NCI-H187 treated with DMSO at 0.1 percent for 48 hours (cell line): ENCODE data around the gene KIFC3.
"Not testable (repeated sequence)": the region's sequence is repeated elsewhere in the genome, so short reads cannot be mapped to it uniquely, and the experiment has no call there.

ENCODE experiments used
- DNase-seq: peaks from one replicate; lab custom pipeline; 2025; lab: John Stamatoyannopoulos, UW

KIFC3 gene

DNA sequence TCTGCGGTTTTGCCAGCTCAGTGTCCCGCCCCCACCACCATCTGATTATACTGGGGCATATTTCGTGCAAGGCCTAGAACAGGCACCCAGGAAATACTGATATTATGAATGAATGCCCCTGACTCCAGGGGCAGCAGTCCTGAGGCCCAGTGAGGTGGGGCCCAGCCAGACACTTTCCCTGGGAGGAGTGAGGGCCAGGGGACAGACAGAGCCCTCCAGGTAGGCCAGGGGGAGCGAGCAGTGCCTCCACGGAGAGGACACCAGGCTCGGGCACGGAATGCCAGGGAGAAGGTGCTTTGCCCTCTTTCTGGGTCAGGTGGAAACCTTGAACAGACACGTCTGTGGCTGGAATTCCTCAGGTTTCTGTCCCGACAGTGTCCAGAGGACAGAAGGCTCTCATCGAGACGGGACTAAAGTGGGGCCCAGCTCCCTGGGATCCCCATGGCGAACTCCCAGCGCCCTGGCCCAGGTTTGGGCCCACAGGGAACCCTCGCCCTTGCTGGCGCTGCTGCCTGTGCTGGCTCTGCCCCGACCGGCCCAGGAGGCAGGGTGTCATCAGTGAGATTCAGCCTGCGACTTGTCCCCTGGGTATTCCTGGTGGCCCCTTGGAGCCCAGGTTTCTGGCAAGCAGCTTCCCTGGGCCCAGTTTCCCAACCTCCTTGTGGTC, 62.4 kb downstream of the KIFC3 start:
- no peak for DNase-seq

DNA sequence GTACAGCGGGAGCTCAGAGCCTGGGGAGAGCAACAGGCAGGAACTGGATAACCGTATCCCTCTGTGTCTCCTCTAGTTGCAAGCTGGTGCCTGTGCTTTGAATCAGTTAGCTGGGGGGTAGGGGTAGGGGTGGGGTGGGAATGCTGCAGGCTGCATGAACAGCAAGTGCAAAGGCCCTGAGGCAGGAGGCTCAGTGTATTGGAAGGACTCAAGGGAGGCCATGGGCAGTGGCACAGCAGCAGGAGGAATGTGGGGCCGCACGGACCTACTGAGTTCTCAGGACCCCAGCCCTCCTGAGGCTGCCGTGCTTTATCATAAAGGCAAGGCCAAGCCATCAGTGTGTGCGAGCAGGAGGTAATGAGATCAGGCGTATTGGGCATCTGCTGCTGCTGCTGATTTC, 63.4 kb downstream of the KIFC3 start:
- no peak for DNase-seq

DNA sequence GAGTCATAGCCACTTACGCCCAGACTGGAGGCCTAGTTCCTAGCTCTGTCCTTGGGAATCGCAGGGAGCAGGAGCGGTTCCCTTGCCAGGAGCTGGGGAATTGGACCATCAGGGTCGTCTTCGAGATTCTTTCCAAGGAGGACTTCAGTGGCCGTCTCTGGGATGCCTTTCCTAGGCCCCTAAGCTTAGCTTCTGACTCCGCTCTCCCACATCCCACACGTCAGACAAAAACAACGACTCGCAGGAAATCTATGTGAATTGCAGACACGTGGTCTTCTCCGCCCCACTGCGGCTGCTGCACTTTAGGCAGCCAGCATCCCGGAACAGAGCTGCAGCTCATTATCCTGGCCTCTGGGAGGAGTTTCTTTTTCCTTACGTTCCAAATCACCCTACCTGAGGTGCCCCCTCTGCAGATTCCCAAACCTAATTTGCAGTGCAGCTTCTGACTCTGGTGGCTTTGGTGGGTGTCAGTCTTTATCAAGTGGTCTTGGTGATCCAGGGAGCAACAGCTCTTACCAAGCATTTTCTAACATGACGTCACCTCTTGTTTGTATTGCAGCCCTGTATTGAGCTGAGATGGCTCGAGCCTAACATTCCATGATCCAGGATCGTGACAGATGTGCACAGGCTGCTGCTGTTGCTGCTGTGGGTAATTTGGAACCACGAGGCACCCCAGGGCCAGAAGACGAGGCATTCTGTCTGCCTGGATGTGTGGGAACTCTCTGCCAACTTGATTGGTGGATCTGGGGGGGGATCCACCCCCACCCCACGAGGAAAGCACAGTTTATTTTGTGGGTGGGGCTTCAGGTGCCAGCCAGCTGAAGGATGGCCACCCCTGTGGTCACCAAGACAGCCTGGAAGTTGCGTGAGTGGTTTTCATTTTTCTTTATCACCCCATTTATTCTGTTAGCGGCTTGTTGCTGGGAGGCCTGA, 65.6 kb downstream of the KIFC3 start:
- DNase-seq, result no peak

DNA sequence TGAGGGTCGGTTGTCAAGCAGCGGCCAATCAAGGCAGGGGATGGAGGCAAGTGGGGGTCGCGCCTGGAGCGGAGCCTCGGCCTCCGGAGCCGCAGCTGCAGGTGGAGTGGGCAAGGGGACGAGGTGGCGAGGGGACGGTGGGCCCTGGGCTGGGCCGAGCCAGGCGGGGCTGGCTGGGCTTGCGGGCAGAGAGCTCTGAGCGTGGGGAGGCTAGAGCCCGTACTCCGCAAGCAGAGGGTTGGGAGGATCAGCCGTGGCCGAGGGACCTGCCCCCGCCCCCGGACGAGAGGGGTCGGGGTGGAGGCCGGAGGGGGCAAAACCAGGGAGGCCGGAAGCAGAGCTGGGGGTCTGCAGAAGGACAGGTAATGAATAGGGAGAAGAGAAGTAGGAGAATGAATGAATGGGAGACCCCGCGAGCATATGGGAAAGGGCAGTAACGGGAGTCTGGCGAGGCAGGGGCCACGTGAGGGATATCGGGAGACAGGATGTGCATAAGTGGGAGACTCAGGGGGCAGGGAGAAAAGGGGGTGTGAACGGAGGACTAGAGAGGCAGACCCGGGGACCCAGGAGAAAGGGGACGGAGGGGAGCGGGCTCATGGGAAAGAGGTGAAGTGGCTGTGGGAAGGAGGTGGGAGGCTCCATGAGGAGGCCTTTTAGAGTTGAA, 66.4 kb downstream of the KIFC3 start, which contains the start of gene KATNB1:
Gene KATNB1, plus strand, starts transcription at position 16 of the 664 bp plus-strand sequence. CDS start 1,474 bp downstream, outside the sequence.
- DNase-seq, result no peak

DNA sequence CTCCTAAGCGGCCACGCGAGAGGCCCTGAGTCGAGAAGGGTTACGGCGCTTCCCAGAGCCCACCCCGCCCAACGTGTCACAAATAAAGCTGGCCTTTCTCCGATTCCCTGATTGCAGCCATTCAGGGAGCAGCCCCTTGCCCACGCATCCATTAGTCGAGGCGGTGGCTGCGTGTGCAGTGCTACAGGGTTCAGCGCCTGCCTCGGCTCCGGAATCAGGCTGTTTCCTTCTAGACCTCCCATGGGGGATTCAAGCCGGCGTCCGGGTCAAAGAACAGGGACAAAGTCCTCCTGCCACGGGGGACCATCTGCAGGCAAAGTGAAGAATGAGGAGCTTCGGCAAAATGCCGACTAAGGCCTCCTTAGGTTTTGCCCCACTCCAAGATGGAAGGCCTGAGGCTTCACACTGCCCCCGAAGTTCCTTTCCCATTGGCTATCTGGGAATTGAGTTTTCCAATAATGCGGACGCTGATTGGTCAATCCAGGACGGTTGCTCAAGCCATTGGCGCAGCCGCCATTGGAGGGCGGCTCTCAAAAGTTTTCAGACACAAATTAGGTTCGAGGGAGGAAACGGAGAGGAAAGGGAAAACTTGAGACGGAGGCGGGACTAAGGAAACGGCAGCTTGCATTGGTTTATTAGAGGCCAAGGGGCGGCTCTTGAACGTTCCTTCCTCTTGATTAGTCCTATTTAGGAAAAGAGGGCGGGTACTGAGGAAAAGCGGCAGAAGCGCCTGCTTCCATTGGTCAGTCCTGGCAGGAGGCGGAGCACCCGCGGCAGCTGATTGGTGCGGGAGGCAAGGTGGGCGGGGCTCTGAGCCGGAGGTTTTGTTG, 67.2 kb downstream of the KIFC3 start:
- peak; percentile 94 for DNase-seq

DNA sequence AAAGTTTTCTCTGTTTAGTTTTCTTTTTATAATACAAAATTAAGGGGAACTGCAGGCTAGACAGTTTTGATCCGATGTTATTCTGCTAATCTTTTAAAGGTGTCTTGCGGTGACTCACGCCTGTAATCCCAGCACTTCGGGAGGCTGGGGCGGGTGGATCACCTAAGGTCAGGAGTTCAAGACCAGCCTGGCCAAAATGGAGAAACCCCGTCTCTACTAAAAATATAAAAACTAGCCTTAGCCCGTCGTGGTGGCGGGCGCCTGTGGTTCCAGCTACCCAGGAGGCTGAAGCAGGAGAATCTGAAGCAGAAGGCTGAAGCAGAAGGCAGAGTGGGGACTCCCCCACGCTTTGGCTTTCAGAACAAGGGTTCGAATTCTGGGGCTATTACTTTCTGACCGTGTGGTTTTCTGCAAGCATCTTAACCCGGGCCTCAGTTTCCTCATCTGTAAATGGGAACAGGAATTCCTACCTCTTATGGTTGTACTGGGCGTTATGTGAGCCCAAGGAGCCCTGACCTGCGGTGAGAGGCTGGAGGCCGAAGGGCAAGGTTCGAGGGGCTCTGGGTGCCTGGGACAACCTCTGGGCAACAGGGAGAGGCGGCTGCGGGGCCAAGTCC, 67.9 kb downstream of the KIFC3 start:
- DNase-seq, result no peak

DNA sequence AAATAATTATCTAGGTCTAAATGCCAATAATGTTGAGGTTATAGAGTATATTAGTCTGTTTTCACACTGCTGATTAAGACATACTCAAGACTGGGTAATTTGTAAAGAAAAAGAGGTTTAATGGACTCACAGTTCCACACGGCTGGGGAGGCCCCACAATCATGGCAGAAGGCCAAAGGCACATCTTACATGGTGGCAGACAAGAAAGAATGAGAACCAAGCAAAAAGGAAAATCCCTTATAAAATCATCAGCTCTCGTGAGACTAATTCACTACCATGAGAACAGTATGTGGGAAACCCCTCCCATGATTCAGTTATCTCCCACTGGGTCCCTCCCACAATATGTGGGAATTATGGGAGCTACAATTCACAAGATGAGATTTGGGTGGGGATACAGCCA, 69.6 kb downstream of the KIFC3 start:
- no peak for DNase-seq

DNA sequence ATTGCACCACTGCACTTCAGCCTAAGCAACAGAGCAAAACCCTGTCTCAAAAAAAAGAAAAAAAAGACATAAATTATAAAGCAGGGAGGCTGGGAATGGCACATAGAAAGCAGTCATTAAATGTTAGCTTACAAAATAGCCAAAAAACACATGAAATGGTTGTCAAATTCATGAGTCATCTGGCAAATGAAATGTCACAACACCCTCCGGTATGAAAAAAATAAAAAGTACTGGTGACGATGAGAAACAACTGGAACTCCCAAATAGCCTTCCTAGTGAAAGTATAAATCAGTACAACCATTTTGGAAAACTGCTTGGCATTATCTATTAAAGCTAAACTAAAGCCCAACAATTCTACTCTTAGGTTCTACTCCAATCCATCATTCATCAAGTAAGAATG, 70.3 kb downstream of the KIFC3 start:
- no peak for DNase-seq

DNA sequence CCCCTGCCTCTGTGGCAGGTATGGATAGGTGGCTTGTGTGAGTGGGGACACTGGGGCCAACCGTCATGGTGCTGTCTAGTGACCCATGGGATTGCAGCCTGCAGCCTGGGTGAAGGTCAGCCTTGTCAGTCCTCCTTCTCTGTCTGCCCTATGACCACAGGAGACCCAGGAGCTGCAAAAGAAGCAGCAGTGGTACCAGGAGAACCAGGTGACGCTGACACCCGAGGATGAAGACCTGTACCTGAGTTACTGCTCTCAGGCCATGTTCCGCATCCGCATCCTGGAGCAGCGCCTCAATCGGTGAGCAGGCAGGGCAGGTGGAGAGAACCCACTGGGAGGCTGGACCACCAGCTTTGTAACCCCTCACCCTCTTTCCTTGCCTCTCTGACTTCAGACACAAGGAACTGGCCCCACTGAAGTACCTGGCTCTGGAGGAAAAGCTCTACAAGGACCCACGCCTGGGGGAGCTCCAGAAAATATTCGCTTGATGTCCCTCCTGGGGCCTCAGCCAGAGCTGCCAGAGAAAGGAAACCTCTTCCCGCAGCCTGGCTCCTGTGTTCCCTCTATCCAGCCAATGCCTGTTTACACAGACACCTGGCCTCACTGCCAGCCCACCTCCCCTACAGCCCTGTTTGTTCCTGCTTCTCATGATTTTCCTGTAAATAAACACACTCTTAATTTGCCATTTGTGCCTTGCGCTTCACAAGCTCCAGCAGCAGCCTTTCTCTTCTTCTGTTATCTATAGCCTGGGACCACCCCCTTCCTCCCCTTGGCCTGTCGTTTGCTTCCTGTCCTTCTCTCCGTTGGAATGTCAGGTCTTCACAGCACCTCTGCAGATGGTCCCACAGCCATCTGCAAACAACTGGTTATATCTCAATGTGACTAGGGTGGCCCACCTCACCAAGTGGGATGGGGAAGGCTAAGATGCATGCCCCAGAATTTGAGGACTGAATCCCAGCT, 71.2 kb downstream of the KIFC3 start:
- no peak for DNase-seq

DNA sequence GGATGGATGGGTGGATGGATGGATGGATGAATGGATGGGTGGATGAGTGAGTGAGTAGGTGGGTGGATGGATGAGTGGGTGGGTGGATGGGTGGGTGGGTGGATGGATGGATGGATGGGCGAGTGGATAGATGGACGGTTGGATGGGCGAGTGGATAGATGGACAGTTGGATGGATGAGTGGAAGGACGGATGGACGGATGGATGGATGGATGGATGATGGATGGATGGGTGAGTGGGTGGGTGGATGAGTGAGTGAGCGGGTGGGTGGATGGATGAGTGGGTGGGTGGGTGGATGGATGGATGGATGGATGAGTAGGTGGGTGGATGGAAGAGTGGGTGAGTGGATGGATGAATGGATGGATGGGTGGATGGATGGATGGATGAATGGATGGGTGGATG, 72.4 kb downstream of the KIFC3 start:
- DNase-seq, result not testable (repeated sequence)

DNA sequence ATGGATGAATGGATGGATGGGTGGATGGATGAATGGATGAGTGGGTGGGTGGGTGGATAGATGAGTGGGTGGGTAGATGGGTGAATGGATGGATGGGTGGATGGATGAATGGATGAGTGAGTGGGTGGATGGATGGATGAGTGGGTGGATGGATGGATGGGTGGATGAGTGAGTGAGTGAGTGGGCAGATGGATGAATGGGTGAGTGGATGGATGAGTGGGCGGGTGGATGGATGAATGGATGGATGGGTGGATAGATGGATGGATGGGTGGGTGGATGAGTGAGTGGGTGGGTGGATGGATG, 73.2 kb downstream of the KIFC3 start:
- DNase-seq, result no peak

DNA sequence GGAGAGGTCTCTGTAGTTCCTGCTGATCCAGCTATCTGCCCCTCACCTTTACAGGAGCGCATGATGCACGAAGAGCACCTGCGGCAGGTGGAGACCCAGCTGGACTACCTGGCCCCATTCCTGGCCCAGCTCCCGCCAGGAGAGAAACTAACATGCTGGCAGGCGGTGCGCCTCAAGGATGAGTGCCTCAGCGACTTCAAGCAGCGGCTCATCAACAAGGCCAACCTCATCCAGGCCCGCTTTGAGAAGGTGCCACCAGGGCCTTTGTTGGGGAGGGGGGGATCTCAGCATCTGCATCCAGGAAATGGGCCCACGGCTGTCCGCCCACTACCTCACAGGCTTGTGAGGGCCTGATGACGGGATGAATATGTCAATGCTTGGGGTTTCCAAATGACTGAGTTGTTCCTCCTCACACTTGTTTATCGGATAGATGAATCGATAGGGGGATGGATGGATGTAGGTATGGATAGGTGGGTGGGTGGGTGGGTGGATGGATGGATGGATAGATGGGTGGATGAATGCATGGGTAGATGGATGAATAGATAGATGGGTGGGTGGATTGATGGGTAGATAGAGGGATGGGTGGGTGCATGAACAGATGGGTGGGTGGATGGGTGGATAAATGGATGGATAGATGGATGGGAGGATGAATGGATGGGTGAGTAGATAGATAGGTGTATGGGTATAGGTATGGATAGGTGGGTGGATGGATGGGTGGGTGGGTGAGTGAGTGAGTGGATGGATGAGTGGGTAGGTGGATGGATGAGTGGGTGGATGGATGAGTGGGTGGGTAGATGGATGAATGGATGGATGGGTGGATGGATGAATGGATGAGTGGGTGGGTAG, 73.7 kb downstream of the KIFC3 start:
- DNase-seq, result no peak

DNA sequence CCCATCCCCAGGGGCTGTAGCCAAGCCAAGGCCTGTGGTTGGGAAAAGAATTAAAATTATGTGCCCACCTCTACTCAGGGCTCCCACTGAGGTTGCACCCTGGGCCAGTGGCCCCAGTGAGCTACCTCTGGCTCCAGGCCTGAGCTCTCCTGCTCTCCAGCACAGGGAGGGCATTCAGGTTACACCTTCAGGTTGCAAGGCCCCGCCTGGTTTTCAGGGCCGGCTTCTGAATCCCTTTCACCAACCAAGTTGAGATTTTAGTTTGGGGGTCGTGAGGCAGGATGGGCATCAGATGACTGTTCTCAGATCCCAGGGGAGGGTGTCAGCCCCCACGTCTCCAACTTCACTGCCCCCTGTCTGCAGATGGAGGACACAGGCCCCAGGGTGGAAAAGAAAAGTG, 74.7 kb downstream of the KIFC3 start:
- DNase-seq, result no peak

DNA sequence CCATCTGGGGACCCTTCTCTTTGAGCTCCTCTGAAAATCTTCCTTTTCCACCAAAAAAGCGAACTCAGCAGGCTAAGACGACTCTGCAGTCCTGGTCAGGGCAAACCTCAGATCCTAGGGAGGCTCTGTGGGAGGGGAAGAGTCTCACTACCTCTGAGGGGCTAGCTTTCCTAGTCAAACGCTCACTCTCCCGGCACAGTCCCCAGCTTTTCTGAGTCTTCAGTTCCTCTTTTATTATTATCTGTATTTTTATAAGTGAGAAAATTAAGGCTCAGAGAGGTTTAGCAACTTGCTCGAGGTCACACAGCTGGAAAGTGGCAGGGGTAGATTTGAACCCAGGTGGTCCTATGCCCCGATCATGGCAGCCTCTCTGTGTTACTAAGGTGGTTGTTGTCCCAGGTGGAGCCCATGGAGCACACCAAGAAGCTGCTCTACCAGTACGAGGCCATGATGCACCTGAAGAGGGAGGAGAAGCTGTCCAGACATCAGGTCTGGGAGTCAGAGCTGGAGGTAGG, 75.8 kb downstream of the KIFC3 start:
- no peak for DNase-seq

DNA sequence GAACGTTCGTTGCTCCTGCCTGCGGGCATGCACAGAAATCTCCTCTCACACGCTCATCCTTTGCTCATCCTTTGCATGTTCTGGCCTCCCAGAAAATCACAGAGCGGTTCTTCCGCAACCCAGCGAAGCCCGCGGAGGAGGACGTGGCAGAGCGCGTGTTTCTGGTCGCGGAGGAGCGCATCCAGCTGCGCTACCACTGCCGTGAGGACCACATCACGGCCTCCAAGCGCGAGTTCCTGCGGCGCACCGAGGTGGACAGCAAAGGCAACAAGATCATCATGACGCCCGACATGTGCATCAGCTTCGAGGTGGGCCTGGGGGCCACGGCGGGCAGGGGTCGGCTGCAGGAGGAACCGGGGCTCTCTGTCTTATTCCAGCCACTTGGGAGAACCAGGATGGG, 76.3 kb downstream of the KIFC3 start:
- no peak for DNase-seq

DNA sequence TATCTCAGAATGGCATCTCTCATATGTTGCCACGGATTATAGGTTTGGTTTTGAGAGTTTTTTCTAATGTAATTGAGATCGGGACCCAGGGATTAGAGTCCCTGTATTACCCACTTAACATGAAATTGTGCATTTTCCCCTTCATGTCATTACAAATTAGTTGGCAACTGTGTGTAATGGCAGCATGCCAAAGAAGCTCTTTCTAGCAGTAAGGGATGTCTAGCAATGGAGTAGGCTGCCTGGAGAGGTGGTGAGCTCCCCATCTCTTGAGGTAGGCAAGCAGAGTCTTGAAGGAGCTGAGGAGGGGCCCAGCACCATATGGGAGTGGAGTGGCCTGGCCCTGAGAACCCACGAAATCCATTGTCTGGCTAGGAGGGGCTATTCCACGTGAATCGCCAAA, 76.7 kb downstream of the KIFC3 start:
- no peak for DNase-seq

DNA sequence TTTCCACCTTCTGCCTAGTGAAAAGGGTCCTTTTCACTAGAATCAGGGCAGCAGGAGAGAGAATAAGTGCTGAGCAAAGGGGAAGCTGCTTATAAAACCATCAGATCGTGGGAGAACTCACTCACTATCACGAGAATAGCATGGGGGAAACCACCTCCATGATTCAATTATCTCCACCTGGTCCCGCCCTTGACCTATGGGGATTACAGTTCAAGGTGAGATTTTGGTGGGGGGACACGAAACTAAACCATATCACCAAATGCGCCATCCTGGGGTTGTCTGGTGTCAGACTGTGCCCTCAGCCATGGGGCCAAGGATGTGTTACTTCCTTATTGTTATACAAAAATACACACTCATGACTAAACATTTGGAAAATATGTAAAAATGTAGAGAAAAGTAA, 77.1 kb downstream of the KIFC3 start:
- DNase-seq, result no peak

DNA sequence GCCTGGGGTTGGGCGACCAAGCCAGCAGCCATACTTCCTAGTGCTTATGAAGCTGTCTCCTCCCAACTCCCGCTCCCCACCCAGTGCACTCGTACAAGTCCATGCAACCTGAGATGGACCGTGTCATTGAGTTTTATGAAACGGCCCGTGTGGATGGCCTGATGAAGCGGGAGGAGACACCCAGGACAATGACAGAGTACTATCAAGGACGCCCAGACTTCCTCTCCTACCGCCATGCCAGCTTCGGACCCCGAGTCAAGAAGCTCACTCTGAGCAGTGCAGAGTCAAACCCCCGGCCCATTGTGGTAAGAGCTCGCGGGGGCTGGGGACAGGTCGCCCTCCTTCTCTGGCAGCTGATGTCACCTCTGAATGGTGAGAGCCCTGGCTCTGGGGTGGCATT, 77.8 kb downstream of the KIFC3 start:
- DNase-seq, result no peak

DNA sequence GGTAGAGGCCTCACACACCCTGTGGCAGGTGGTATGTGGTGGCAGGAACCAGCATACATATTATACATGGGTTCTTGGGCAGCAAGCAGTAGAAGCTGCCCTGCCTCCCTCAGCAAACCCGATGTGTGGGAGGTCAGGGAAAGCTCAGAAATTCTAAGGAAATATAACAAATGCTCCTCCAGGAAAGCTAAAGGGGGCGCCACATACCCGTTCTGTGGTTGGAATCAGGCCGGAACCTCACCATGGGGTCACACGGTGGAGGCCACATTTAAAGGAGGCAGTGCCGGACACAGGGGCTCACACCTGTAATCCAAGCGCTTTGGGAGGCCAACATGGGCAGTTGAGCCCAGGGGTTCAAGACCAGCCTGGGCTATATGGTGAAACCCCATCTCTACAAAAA, 79.1 kb downstream of the KIFC3 start:
- no peak for DNase-seq
